Measurements from ENCODE around the gene UNC79.

UNC79 gene

DNA sequence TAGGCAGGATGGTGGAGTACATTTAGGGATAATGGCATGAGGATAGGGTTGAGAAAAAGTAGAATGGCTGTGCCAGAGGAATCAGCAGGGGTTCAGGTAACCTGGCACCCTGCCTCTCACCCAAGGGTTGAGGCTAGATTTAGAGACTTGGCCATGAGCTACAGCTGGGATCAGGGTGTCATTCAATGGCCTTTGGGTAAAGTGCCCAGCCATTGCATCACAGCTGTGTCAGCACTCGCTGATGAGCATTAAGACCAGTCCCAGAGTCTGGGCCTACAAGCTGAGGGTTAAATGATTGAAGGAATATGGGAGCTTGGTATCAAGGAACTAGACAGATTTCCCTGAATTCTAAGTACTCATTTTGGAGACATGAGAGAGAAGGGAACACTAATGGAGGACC, 243.6 kb downstream of the UNC79 start:
- no peak for DNase-seq

DNA sequence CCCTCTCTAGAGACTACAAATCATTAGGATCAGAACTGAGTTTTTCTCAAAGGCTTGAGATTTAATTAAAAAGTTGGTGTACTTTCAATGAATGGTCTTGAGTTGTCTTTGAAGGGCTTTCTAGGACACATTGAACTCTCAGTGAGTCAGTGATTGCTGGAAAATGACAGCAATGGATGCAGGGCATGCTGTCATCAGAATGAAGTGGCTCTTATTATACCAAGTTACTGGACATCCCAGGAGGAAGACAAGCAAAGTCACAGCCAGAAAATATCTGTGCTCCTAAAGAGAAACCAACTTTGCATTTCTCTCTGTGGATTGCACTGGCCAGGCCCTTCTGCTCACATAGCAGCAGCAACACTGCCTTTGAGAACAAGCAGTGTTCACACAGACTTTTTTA, 244.9 kb downstream of the UNC79 start:
- DNase-seq = no peak

DNA sequence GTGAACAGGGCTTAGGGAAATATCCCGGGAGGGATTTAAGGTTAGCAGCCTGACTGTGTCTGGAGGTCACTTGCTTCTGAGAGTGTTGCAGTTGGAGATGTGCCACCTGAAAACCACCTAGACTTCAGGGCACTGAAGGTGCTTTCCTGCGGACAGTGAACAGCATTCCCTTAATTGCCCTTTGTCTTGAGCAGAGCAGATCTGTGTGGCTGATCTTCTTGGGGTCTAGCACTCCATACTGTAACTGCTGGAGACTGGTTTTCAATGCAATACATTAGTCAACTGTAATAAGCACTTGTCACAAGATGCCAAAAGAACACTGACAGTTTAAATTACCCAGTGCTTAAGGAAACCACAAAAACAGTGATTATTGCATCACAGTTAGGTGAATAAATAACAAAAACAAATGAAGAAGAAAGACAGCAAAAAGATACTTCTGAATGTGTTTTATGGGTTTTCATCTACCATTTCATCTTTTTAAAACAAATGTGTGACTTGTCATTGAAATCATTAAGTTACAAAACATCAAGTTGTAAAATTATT, 245.7 kb downstream of the UNC79 start:
- no peak for DNase-seq

DNA sequence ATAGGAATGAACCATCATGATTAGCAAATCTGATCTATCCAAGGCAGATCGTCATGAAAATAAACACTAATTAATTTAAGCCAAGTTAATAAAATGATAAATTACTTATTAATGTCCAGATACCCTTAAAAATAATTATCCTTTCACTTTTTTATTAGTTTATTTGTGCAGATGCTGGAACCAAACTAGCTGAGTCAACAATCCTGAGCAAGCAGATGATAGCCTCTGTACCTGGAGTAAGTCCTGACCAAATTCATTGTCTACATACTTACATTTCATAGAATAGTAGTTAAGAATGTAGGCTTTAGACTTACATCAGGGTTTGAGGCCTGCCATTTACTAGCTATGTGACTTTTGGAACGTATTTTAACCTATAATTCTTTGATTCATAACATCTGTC, 251.7 kb downstream of the UNC79 start:
- DNase-seq = no peak

DNA sequence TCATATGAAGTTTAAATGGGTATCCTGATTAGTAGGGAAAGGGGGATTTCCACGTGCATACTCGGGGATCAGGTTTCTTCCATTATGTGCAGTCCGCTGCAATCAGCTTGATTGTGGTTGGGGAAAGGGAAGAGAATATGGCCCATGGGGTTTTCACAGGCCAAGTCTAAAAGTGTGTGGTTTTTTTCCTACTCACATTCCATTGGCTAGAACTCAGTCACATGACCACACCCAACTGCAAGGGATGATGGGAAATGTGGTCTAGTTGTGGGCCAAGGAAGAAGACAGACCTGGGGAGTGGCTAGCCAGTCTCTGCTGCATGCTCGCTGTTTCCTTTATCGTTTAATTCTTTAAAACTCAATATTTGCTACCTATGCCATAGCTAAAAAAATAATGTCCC, 252.5 kb downstream of the UNC79 start:
- DNase-seq = peak; percentile 71

DNA sequence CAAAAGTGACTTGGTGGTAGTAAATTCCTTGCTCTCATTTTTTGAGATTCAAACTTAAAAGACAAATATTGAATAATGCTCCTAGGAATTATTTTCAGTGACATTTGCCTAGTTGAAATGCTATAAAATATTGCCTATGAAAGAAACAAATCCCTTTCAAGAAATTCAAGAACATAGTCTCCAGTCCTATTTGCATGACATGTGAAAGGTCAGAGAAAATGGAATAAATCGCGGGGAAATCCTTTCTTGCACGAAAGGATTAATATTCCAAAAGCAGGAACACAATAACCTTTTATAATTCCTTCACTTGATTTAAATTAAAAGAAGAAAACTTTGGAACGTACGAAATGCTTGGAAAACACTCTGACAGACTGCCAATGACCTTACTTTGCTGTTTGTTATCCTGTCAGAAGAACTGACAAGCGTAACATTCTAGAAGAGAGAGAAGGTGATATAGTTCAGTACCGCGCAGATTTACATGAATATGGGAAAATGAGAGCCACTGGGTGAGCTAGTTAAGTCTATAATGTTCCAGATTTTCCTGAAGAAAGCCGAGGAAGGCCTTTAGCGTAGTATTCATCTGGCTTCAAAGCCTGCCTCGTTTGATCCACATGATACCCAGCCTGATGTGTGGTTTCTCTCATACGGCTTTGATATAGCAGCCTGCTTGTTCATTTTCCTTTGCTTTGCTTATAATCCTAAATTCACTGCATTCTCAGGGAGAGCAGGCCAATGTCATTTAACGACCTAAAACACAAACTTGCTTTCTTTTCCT, 254.6 kb downstream of the UNC79 start:
- no peak for DNase-seq

DNA sequence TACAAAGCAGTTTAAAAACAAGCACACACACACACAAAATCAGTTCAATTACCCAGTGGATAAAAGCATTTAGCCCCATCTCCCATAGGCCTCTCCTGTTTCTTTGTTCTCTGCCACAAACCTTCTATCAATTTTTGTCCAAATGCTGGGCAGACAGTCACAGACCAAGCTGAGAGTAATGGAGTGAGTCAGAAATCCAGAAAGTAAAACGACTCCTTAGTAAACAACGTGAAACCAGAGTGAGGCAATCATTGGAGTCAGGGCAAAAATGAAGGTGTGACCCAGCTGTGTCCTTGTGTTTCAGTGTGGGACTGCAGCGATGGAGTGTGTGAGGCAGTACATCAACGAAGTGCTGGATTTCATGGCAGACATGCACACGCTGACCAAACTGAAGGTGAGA, 255.5 kb downstream of the UNC79 start:
- DNase-seq = peak; percentile 31

DNA sequence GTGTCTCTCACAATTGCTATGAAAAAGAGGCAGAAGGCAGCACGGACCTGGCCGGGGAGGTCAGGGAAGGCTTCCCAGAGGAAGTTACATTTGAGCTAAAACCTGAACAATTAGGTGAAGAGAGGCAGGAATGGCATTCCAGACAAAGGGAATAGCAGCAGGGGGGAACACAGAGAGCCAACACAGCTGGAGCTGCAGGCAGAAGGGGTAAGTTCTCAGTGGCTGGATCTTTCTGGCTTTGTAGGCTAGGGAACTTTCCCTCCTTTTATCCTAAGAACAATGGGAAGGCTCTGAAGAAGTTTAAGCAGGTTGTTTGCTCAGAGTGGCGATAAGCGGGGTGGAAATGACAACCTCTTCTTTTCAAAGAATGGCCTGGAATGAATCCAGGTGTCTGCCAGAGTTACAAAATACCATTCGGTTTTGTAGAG, 257.5 kb downstream of the UNC79 start:
- DNase-seq = peak; percentile 23

DNA sequence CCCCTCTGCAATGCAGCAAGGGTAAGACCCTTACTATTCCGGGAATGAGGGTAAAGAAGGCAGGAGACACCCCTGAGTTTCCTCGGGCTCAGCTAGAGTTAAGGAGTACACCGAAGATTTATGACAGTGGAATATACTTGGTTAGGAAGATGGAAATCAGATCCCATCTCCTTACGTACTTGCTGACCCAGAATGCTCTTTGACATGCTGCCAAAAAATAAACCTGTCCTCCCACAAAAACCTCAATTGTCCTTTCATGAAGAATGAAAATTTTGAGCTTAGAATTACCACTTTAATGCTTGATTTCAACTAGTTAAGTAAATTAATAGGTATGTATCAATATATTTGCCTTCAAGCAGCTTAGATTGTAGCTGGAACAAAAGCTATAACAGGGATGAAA, 258.1 kb downstream of the UNC79 start:
- no peak for DNase-seq

DNA sequence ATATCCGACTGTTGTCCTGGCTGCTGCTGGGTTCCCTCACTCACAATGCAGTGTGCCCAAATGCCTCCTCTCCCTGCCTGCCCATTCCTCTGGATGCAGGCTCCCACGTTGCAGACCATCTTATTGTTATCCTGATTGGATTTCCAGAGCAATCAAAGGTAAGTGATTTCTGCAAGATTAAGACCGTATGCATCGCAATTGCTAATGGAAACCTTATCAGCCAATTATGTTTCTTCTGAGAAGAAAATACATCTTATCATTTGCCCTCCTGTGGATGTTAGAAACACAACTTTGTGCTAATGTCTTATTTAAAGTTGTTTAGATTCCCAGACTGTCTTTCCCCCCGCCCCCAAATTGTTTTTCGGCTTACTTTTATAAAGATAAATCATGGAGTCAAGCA, 259.4 kb downstream of the UNC79 start:
- DNase-seq = no peak

DNA sequence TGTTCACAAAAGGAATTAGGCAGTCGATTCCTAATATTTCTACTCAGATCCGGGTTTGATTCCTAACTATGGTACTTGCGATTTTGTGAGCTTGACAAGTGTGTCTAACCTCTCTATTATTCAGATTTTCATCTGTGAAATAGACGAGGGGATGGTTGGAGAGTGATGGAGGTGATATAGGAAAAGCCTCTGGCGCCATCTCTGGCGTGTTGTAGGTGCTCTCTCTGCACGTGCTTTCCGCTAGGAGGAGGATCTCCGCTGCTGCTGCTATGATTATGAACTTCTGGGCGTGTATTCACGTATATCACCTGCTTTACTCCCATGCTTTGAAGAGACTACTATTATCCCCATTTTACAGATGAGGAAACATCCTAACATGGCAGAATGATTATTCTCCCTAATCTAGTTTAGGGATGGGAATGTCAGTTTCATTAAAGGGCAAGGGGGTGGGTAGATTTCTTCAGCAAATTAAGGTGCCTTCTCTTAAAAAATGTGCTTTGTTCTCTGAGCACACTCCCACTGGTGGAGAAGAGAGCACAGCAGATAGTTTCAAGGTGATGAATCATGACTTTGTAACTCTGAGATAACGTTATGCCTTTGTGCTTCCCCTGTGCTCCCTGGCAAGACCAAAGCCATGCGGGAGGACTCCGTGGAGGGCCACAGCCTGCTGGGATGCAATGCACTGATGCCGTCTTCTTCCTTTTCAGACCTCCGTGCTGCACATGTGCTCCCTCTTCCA, 260.5 kb downstream of the UNC79 start:
- no peak for DNase-seq

DNA sequence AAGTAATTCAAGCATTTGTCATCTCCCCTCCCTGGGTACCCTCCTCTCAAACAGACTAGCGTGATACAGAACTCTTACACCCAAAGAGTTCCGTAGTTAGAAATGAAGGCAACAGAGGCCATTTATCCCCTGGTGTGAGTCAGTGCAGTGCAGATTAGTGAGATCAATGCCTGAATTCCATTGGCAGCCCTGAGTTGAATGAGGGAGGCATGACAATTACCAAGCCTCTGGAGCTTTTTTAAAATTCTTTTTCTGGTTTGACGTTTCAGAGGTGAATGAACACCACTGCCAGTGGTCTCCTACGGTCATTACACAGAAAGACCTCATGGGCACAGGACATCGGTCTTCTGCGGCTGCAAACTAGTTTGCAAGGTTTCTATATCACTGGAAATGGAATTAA, 263.2 kb downstream of the UNC79 start:
- no peak for DNase-seq

DNA sequence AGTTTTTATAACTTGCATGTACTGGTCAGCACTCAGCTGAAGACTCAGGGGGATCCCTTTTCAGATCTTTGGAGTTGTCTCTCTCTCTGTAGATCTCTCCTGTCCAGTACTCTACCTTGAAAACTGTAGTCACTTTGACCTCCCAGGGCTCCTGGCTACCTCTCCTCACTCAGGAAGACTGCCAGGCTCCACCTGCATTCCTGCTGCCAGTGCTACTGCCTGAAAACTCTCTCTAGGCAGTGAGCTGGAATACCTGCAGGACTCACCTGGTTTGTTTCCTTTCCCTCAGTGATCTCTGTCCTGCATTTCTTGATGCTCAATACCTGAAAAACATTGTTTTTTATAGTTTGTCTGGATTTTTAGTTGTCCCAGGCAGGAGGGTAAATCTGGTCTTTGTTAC, 270.2 kb downstream of the UNC79 start:
- DNase-seq = no peak

DNA sequence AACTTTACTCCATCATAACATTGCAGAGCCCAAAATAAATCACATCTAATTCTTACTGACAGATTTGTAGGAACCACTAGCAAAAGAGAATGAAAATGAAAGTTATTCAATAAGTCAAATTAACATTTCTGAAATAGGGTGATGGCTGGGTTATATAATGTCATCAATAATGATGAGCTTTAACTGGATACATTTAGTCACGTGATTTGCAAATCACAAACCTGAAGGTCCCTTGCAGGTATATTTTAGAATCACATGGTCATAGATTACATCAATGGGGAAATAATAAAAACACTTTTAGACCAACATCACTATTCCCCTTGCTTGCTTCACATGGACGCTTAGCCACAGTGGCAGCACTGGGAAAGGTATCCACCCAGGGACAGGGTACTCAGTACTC, 270.8 kb downstream of the UNC79 start:
- DNase-seq = no peak

DNA sequence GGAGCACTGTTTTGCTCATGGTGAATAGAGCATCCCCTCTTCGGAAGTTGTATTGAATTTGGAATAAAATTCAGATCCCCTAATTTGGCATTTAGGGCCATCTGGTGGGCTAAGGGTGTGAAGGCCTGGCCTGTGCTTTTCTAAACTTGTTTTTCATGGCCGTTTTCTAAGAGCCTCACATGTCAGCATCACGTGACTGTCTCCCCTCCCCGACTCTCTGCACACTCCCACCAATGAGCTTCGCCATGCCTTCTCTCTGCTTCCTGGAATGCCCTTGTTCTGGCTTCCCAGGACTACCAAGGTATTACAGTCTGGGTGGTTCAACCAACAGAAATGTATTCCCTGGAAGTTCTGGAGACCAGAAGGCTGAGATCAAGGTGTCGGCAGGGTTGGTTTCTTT, 272.2 kb downstream of the UNC79 start:
- DNase-seq = no peak

DNA sequence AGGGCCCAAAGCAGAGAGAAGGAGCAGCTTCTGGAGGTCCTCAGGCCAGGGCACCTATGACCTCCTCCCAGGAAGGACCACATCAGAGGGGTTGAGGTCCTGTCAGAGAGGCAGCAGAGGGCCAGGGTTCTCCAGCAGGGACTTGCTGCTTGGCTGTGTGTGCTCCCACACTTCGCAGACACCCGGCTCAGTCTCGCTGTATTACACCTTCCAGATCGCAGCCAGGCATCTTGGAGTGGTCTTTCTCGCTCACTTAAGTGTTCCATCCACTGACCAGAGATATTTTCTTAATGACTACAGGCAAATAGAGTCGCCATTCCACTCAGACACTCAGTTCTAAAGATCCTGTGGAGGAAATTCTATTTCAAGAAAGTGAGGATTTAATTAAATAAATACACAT, 273.2 kb downstream of the UNC79 start:
- no peak for DNase-seq

DNA sequence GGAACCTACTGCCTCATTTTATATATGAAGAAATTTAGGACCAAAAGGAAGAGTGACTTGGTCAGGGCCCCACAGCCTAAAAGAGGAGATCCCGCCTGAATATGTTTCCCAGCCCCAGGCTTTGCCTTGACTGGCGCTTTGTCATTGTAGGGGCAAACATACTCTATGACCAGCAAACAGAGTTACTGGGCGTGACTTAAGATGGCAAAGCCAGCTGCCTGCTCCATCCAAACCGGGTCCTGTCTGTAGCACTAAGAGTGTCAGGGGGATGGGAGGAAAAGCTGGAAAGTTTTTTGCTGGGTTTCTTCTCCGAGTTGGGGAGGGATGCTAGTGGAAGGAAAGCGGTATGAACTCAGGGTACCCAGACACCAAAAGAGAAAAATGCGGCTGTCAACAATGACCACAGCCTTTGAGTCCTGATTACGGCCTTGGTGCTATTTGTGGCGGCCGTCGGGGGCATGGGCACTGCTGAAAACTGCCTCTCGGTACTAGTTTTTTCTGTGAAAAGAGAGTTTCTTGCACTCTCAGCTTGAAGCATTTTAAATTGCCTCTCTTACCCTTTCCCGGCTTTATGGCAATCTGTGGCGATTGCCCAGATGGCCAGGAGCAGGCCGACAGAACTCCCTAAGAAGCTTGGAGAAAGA, 274.9 kb downstream of the UNC79 start:
- DNase-seq = no peak

DNA sequence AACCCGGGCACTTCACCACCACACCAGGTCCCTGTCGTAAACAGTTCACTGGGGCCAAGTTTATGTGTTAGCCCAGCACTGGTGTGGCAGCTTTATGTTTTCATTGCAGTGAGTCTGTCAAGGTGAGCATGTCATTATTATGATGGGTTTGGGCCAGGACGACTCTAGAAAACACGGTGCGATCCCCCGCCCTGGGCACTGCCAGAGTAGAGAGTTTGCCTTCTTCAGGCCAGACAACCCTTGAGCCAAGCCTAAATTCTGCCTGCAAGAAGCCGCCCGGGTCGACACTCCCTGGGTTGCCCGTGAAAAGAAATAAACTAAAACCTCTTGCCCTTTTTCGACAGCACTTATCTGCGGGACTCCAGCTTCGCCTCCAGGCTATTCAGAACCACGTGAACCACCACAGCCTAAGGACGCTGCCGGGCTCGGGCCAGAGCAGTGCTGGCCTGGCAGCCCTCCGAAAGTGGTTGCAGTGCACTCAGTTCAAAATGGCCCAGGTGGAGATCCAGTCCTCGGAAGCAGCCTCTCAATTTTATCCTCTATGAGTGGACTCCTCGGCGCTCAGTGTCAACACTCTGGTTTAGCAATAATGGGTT, 275.7 kb downstream of the UNC79 start:
- DNase-seq = no peak

DNA sequence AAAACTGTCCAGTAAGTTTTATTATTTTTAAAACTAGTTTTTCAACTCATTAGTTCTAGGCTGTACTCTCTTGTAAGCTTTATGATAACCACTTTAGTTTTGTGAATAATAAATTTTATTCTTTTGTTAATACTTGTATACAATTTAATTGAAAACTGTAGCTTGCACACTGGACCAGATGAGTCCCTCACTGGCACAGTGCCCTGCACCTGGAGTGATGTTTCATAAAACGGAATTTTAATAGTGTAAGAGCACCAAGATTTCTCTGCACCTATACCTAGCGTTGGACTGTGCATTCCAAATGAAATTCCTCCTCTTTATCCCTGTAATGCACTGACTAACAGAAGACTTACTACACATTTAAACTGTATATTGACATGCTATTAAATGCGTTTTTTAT, 276.7 kb downstream of the UNC79 start:
- DNase-seq = no peak

DNA sequence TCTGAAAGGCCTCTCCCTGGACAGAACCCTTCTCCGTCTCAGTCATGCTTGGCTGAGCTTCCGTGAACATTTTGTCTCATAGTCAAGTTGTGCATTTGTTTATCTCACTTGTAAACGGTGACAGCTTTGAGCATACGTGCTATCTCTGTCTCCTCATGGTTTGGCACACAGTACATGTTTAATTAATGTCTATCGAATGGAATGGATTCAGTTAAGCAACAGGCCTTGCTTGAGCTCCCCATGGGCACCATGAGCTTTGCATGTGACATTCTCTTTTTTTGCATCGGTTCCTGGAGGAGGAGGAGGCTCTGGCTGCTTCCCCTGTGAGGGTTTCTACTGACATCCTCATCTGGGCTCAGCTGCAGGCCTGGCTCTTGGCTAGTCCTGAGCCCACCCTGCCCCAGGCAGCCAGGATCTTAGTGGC, 277.6 kb downstream of the UNC79 start:
- no peak for DNase-seq

DNA sequence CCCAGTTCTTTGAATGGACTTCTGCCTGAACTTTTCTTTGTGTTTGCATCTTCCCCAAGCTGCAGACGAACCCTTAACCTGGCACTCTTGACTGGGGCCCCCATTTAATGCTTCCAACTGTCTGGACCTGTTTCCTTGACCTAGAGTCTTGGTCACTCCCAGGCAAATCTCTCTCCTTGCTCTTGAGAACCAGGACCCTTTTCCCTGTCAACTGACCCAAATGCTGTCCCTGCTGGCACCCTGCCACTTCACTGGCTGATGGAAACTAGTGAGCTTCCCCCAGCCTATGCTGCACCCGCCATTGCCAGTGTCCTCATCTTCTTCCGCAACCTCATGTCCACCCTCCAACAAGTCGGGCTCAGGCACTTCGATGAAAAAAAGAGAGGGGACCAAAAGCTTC, 278.1 kb downstream of the UNC79 start:
- no peak for DNase-seq

DNA sequence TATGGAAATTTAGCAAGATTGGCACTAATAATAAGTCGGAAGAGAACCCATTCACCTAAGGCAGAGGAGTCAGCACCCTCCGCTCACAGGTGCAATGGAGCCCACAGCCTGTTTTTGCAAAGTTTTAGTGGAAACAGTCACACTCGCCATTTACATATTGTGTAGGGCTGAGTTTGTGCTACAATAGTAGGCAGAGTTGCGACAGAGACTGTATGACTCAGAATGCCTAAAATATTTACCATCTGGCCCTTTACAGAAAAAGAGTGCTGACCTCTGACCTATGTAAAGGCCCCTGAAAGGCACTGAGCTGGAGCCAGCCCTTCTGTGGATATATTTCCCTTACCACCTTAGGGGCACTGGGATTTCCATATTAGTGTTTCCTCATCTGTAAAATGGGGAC, 278.5 kb downstream of the UNC79 start:
- DNase-seq = no peak

DNA sequence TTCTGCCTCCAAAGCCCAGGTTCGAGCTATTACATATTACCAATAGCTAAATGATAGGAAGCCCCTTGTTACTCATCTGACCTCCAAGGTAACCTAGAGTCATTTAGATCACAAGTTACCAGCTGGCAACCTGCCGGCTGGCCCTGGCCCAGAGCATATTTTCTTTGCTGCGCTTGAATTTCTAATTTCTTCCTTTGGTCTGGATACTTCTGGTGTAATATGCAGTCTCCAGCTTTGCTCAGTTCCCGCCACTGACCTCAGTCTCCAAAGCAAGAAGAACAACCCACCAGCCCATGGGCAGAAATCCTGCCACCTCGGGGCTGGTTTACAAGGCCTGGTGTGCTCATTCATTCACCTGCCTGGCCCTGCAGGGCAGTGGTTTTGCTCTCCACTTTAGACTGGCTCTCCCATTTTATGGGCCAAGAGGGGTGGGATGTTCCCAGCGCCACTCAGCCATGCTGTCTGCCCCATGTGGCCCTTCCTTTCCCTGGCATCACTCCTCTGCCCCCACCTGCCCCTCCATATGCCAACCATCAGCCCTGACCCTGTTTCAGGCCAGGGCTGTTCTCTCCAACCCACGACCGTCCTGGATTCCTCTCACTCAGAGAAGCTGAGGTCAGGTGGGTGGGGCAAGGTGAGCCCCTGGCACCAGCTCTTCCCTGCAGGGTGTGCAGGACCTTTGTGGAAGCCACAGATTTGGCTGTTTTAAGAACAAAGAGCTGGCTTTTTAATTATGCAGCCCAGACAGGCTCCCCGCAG, 281.5 kb downstream of the UNC79 start:
- no peak for DNase-seq

Data from NCI-H2107 (cell line).